ENCODE measurements around the gene PLEKHG7. TPM values are rescaled to one million over a fixed set of nuclear protein-coding genes. Genes with fewer than 3 reads are reported as not detected.
"Not testable (repeated sequence)": the region's sequence is repeated elsewhere in the genome, so short reads cannot be mapped to it uniquely, and the experiment has no call there.

Gene PLEKHG7
- total RNA-seq, 1 donor from 2014 or later, result not detected

DNA sequence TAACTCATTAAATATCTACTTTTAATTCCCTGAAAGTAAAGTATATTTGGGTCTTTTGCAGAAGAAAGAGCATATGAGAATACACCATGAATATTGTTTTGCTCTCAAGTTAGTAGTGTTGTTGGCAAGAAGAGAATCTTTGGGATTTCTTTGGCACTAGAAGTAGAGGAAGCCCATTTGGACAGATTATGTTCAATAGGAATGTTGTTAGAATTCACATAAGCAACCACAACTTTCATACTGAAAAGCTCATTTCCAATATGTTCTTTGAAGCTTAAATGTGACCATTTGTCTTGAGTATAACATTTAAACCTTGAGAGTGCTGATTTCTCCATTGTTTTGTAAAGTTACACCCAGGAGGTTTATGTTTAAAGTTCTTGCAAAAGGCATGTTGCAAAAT is 37.6 kb downstream of the PLEKHG7 start:
- TF ChIP-seq, protein P1, sequence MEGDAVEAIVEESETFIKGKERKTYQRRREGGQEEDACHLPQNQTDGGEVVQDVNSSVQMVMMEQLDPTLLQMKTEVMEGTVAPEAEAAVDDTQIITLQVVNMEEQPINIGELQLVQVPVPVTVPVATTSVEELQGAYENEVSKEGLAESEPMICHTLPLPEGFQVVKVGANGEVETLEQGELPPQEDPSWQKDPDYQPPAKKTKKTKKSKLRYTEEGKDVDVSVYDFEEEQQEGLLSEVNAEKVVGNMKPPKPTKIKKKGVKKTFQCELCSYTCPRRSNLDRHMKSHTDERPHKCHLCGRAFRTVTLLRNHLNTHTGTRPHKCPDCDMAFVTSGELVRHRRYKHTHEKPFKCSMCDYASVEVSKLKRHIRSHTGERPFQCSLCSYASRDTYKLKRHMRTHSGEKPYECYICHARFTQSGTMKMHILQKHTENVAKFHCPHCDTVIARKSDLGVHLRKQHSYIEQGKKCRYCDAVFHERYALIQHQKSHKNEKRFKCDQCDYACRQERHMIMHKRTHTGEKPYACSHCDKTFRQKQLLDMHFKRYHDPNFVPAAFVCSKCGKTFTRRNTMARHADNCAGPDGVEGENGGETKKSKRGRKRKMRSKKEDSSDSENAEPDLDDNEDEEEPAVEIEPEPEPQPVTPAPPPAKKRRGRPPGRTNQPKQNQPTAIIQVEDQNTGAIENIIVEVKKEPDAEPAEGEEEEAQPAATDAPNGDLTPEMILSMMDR (IDR thresholded peaks at IDR 0.05; ENCODE audit: insufficient read depth, low read length, poor library complexity, severe bottlenecking), result no peak
- no peak overlapping the region for H3K4me3 ChIP-seq (ENCODE audit: low read depth, low read length)
- no peaks in the 10 kb centered on the region for H3K36me3 ChIP-seq (ENCODE audit: control insufficient read depth, insufficient read depth, low read length)
- no peaks in the 10 kb centered on the region for H3K27me3 ChIP-seq (ENCODE audit: control insufficient read depth, insufficient read depth, low read length)
- DNase-seq (ENCODE audit: low read depth), result no peak

DNA sequence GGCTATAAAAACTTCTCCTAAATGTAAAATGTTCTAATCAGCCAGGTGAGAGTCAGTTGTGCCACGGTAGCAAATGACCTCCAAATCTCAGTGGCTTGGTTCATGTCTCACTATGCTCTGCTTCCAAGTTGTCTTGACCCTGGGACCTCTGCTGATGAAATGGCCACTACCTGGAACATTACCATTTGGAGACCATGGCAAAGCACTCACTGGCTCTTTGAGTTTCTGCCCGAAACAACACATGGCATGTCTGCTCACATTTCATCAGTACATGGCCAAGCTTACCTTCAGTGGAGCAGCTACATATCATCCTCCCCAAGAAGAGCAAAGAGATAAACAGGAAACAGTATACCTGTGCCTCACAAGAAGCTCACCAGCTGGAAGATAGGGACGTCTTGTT is 40.2 kb downstream of the PLEKHG7 start:
- TF ChIP-seq, protein P1 (IDR thresholded peaks at IDR 0.05; ENCODE audit: insufficient read depth, low read length, poor library complexity, severe bottlenecking), result no peak
- no peak for DNase-seq (ENCODE audit: low read depth)
- Histone ChIP-seq H3K36me3 (ENCODE audit: control insufficient read depth, insufficient read depth, low read length) (no peaks in the 10 kb centered on the region), H3K27me3 (ENCODE audit: control insufficient read depth, insufficient read depth, low read length) (no peaks in the 10 kb centered on the region), H3K4me3 (ENCODE audit: low read depth, low read length) (no peak overlapping the region)

DNA sequence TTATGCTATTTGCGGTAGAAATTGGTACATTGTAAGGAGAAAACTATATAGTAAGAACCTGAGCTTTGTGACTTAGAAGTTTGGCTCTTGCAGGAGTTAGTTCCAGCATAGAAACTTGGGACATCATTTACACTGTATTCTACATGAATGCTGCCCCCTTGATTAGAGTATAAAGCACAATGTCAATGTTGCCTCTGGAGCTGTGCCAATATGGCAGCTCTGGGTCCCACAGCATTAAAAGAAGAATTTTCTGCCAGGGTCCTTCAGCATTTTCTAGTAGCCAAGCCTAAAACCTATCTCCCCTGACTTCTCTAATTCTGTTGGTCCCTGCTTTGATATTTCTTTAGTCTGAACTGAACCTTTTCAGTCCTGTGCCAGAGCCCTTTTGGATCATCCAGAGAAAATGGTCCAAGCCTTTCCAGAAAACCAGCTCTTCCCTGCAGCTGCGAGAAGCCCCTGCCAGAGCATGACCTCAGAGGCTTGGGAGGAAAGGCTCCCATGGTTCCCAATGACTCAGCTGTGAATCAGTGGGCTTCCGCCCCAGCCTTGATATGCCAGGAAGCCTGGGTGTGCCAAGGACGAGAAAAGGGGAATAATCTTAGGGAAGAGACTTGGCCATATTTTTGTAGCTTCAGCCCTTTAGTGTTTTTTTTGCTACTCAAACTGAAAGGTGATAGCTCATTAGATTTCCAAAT is 43.2 kb downstream of the PLEKHG7 start:
- Histone ChIP-seq H3K27me3 (ENCODE audit: control insufficient read depth, insufficient read depth, low read length) (no peaks in the 10 kb centered on the region), H3K36me3 (ENCODE audit: control insufficient read depth, insufficient read depth, low read length) (no peaks in the 10 kb centered on the region), H3K4me3 (ENCODE audit: low read depth, low read length) (no peak overlapping the region)
- peak; percentile 84 for DNase-seq (ENCODE audit: low read depth)
- TF ChIP-seq, protein P1 (IDR thresholded peaks at IDR 0.05; ENCODE audit: insufficient read depth, low read length, poor library complexity, severe bottlenecking), result no peak

DNA sequence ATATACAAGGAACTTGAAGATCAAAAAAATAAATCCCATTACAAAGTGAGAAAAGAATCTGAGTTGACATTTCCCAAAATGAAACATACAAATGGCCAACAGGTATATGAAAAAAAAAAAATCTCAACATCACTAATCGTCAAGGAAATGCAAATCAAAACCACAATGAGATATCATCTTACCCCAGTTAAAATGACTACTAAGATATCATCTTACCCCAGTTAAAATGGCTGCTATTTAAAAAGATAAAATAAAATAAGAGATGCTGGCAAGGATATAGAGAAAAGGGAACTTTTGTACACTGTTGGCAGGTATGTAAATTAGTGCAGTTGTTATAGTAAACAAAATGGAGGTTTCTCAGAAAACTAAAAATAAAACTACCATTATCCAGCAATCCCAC is 44.4 kb downstream of the PLEKHG7 start:
- Histone ChIP-seq H3K27me3 (ENCODE audit: control insufficient read depth, insufficient read depth, low read length) (no peaks in the 10 kb centered on the region), H3K36me3 (ENCODE audit: control insufficient read depth, insufficient read depth, low read length) (no peaks in the 10 kb centered on the region), H3K4me3 (ENCODE audit: low read depth, low read length) (no peak overlapping the region)
- DNase-seq (ENCODE audit: low read depth), result no peak
- TF ChIP-seq, protein P1 (IDR thresholded peaks at IDR 0.05; ENCODE audit: insufficient read depth, low read length, poor library complexity, severe bottlenecking), result no peak

DNA sequence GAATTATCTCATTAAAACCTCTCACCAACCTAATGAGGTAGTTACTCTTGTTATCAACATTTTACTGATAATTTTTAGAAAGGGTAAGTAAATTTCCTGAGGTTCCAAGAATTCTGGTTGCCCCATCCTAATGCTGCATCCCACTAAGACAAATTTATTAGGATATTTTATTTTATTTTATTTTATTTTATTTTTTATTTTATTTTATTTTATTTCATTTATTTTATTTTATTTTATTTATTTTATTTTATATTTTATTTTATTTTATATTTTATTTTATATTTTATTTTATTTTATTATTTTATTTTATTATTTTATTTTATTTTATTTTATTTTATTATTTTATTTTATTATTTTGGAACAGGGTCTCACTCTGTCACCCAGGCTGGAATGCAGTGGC is 46.9 kb downstream of the PLEKHG7 start:
- H3K27me3 ChIP-seq (ENCODE audit: control insufficient read depth, insufficient read depth, low read length); H3K36me3 ChIP-seq (ENCODE audit: control insufficient read depth, insufficient read depth, low read length); DNase-seq (ENCODE audit: low read depth); H3K4me3 ChIP-seq (ENCODE audit: low read depth, low read length): not testable (repeated sequence)

DNA sequence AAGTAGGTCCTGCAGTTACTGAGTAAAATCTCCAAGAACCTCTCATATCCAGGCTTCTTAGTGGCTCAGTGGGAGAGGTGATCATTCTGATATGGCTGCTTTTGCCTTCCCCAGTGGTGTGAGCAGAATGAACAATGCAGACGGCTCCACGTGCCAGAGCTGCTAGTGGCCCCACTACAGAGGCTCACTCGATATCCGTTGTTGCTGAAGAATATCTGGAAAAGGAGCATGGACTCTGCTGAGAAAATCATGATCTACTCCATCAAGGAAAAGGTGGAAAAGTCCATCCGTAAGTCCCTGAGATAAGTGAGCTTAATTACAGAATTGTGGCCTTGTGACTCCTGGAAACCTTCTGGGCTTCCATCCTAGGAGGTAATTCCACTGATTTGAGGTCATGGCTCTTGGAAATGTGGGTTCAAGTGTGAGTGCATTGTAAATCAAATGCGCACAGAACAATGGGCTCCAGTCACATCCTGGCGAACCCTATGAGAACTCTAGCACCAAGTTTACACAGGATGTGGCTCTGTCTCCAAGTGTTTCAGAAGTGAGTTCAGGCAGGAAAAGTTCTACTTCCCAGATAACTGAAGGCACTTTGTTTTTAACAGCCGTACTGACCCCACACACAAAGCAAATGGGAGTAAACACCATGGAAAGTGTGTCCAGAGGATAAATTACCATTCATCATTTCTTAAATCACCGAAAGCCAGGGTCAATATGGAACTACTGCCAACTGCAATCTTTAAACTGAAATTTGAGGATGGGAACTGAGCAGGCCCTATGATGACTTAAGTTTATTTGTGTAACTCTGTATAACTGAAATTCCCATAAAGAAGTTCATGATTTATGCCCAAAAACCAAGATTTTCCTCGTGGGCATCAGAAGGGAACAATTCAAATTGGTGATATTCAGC is 51.4 kb downstream of the PLEKHG7 start:
- DNase-seq (ENCODE audit: low read depth), result no peak
- H3K36me3 ChIP-seq (ENCODE audit: control insufficient read depth, insufficient read depth, low read length), result no peaks in the 10 kb centered on the region
- H3K4me3 ChIP-seq (ENCODE audit: low read depth, low read length), result no peak overlapping the region
- TF ChIP-seq, protein P1 (IDR thresholded peaks at IDR 0.05; ENCODE audit: insufficient read depth, low read length, poor library complexity, severe bottlenecking), result no peak
- peaks cover 2% of the 10 kb centered on the region for H3K27me3 ChIP-seq (ENCODE audit: control insufficient read depth, insufficient read depth, low read length)
